Esophagus (tissue), 2 donors: ENCODE data around the gene C1orf210. TPM values are rescaled to one million over a fixed set of nuclear protein-coding genes. Genes with fewer than 3 reads are reported as not detected.

Experiments
- polyA plus RNA-seq, 2 donors: library from polyadenylated mRNA; stranded (reverse); fragments of 200-250 nt; gene quantifications; one replicate each; pipeline ENCODE4 v1.2.3, GENCODE V29; 2013
- donor health status: healthy with polysubstance abuse.
- donor health status: Bipolar disorder and iron deficiency.

C1orf210 gene
- polyA plus RNA-seq, 2 donors, result 9.1 to 16.7 TPM

Other genes starting within 250 kb of the C1orf210 start
- gene EBNA1BP2, start 113.3 kb downstream of the C1orf210 start, polyA plus RNA-seq, result 10 to 100 TPM; 30.2 to 72.8 TPM
- gene CFAP57, start 113.3 kb downstream of the C1orf210 start, polyA plus RNA-seq, result under 1 TPM; 0.02 to 0.06 TPM
- 10 to 100 TPM; 10.9 to 11.7 TPM for gene TMEM125, start 15.6 kb downstream of the C1orf210 start, polyA plus RNA-seq
- 1 to 10 TPM; 4.2 to 4.7 TPM for gene TIE1, start 15.4 kb upstream of the C1orf210 start, polyA plus RNA-seq
- gene MPL, start 52.2 kb upstream of the C1orf210 start, polyA plus RNA-seq, result under 1 TPM in 1 of 2 donors, not detected in 1; 0.06 TPM
- 10 to 100 TPM; 33.1 to 42.8 TPM for gene CDC20, start 73.4 kb upstream of the C1orf210 start, polyA plus RNA-seq
- gene ELOVL1, start 82.4 kb upstream of the C1orf210 start, polyA plus RNA-seq, result 100 to 1,000 TPM; 123 to 264 TPM
- 10 to 100 TPM; 32.3 to 50.1 TPM for gene MED8, start 104.2 kb upstream of the C1orf210 start, polyA plus RNA-seq
- gene SZT2, start 104.3 kb upstream of the C1orf210 start, polyA plus RNA-seq, result 10 to 100 TPM in 1 of 2 donors, 1 to 10 TPM in 1; 9.8 to 39.3 TPM
- 10 to 100 TPM; 22.8 to 27.4 TPM for gene HYI, start 168.3 kb upstream of the C1orf210 start, polyA plus RNA-seq
- gene PTPRF, start 245.3 kb upstream of the C1orf210 start, polyA plus RNA-seq, result 10 to 100 TPM; 62.7 to 69.9 TPM